HepG2 (cell line): Measurements from ENCODE around the gene LMAN2. TPM values are rescaled to one million over a fixed set of nuclear protein-coding genes. Genes with fewer than 3 reads are reported as not detected.

ENCODE experiments used
- ARID5B ChIP-seq: IDR thresholded peaks from 2 replicates; pipeline ENCODE4 v1.4.0; 2020; ENCODE audit warnings: mild to moderate bottlenecking, missing genetic modification reagents
- ATRX ChIP-seq: sonication (generic); formaldehyde crosslinking; IDR thresholded peaks from 2 replicates; pipeline ENCODE4 v1.4.0; 2020; ENCODE audit warnings: missing genetic modification reagents, borderline replicate concordance
- CBX5 ChIP-seq: sonication (generic); formaldehyde crosslinking; IDR thresholded peaks from 2 replicates; pipeline ENCODE4 v1.4.0; 2020; ENCODE audit warnings: missing genetic modification reagents, borderline replicate concordance
- DMAP1 ChIP-seq: IDR thresholded peaks from 2 replicates; pipeline ENCODE4 v1.6.1; 2016
- KLF6 ChIP-seq: IDR thresholded peaks from 2 replicates; pipeline ENCODE4 v1.8.0; 2016; ENCODE audit warnings: missing biosample characterization, missing genetic modification reagents
- MTA3 ChIP-seq: sonication (generic); formaldehyde crosslinking; IDR thresholded peaks from 2 replicates; pipeline ENCODE4 v1.4.0; 2020; ENCODE audit warnings: missing genetic modification reagents
- MXI1 ChIP-seq: IDR thresholded peaks from 3 replicates; pipeline ENCODE4 v1.6.1; 2012; ENCODE audit warnings: low read depth, low read length, inconsistent platforms, borderline replicate concordance
- PAXIP1 ChIP-seq: sonication (generic); formaldehyde crosslinking; conservative IDR thresholded peaks from 2 replicates; pipeline ENCODE4 v1.4.0; 2020; ENCODE audit warnings: mild to moderate bottlenecking, missing genetic modification reagents, moderate library complexity
- PHF20 ChIP-seq: sonication (generic); formaldehyde crosslinking; IDR thresholded peaks from 2 replicates; pipeline ENCODE4 v1.5.0; 2020; ENCODE audit warnings: mild to moderate bottlenecking, missing genetic modification reagents
- RXRA ChIP-seq: sonication (generic); formaldehyde crosslinking; IDR thresholded peaks from 2 replicates; pipeline ENCODE4 v1.5.1; 2020; ENCODE audit warnings: missing genetic modification reagents
- SMARCE1 ChIP-seq: fragments of 450-650 bp; IDR thresholded peaks from 2 replicates; pipeline ENCODE4 v1.6.1; 2017; ENCODE audit warnings: borderline replicate concordance
- SUZ12 ChIP-seq: fragments of 150-350 bp; IDR thresholded peaks from 2 replicates; pipeline ENCODE4 v1.6.1; 2014; ENCODE audit warnings: low read depth, low read length
- THAP11 ChIP-seq: IDR thresholded peaks from 2 replicates; pipeline ENCODE4 v1.6.1; 2016; ENCODE audit warnings: missing biosample characterization, missing genetic modification reagents
- ZBTB38 ChIP-seq: sonication (generic); formaldehyde crosslinking; IDR thresholded peaks from 2 replicates; pipeline ENCODE4 v1.5.1; 2020; ENCODE audit warnings: mild to moderate bottlenecking, missing genetic modification reagents
- ZFP36L1 ChIP-seq: sonication (generic); formaldehyde crosslinking; IDR thresholded peaks from 2 replicates; pipeline ENCODE4 v1.8.0; 2022; ENCODE audit warnings: mild to moderate bottlenecking, missing genetic modification reagents, moderate library complexity
- ZNF205 ChIP-seq: IDR thresholded peaks from 2 replicates; pipeline ENCODE4 v1.6.1; 2018; ENCODE audit warnings: missing biosample characterization, missing genetic modification reagents
- ZNF607 ChIP-seq: sonication (generic); formaldehyde crosslinking; IDR thresholded peaks from 2 replicates; pipeline ENCODE4 v1.5.1; 2020; ENCODE audit warnings: missing genetic modification reagents, mild to moderate bottlenecking, borderline replicate concordance
- ZNF691 ChIP-seq: sonication (generic); formaldehyde crosslinking; IDR thresholded peaks from 2 replicates; pipeline ENCODE4 v1.4.0; 2020; ENCODE audit warnings: missing genetic modification reagents, low read depth, mild to moderate bottlenecking, borderline replicate concordance
- ZNF883 ChIP-seq: sonication (generic); formaldehyde crosslinking; IDR thresholded peaks from 2 replicates; pipeline ENCODE4 v1.5.1; 2020; ENCODE audit warnings: mild to moderate bottlenecking, missing genetic modification reagents; ENCODE audit errors: not compliant biosample characterization
- polyA plus RNA-seq, 8 experiments: library from polyadenylated mRNA; depleted of rRNA in 3 of 8; stranded (reverse) in 7 of 8; unstranded in 1 of 8; fragments of >200 nt; fragmentation: Illumina TruSeq in 4 of 8; extraction: Trizol in 4 of 8; gene quantifications; 2 replicates each; pipeline versions ENCODE4 v1.2.1 to v1.2.3, GENCODE V29; 2011 to 2016; ENCODE audit warnings: low read depth in 4 of 8, missing spikeins in 1 of 8, mixed read lengths in 1 of 8; ENCODE audit not compliant: insufficient read depth in 1 of 8
- total RNA-seq, 5 experiments: library from RNA; depleted of rRNA; stranded (reverse); fragments of >200 nt; fragmentation: Illumina TruSeq; extraction: Trizol; gene quantifications; 2 replicates each; pipeline ENCODE4 v1.2.3, GENCODE V29; 2016; ENCODE audit warnings: low read depth in 1 of 5

The LMAN2 gene
- total and polyA plus RNA-seq, 2 of the 13 experiments (the other 11 are each of a cell fraction or from before 2014, with no cell fraction given): 191 to 197 TPM

- peak; percentile 52; the same call in 1 of the 2 replicates for TF ChIP-seq ZNF691 (CRISPR knock-in tag)
- TF ChIP-seq KLF6 (CRISPR knock-in tag): peak; percentile 75; the same call in 1 of the 2 replicates
- TF ChIP-seq RXRA (CRISPR knock-in tag): peak; percentile 53; the same call in 1 of the 2 replicates
- peak; percentile 78; the same call in 1 of the 2 replicates for TF ChIP-seq DMAP1 (CRISPR knock-in tag)
- TF ChIP-seq ZFP36L1: 0 out of 2 replicates have a peak, but pooled peaks have one; percentile 19
- peak; percentile 50 for TF ChIP-seq PAXIP1 (CRISPR knock-in tag)
- no peak for TF ChIP-seq CBX5
- peak; percentile 24; the same call in 1 of the 2 replicates for TF ChIP-seq ARID5B
- no peak for TF ChIP-seq MTA3
- TF ChIP-seq ATRX (CRISPR knock-in tag): no peak
- no peak; the same call in 1 of the 2 replicates for TF ChIP-seq PHF20
- no peak for TF ChIP-seq ZNF607 (CRISPR knock-in tag)
- no peak for TF ChIP-seq SUZ12
- TF ChIP-seq THAP11: peak; percentile 56
- no peak for TF ChIP-seq SMARCE1
- TF ChIP-seq MXI1: no peak
- TF ChIP-seq ZNF883 (CRISPR knock-in tag): peak; percentile 24
- TF ChIP-seq ZBTB38 (CRISPR knock-in tag): no peak
- TF ChIP-seq ZNF205 (CRISPR knock-in tag): 0 out of 2 replicates have a peak, but pooled peaks have one; percentile 29
Measured at GRCh38 chr5:177366528-177367322, 15.3 kb upstream of the LMAN2 start (continued).
